Measurements from ENCODE around the gene SRSF6. TPM values are rescaled to one million over a fixed set of nuclear protein-coding genes. Genes with fewer than 3 reads are reported as not detected.

The SRSF6 gene
- polyA plus RNA-seq, 1 donor from 2014 or later, result 225 TPM

- H3K9me3 ChIP-seq (ENCODE audit: low read length), result no peaks in the 10 kb centered on the region
- H3K27me3 ChIP-seq (ENCODE audit: insufficient read depth, low read depth, low read length), result no peaks in the 10 kb centered on the region
- no peak overlapping the region for H3K27ac ChIP-seq (ENCODE audit: low read length)
- no peaks in the 10 kb centered on the region for H3K36me3 ChIP-seq (ENCODE audit: insufficient read depth, low read length)
- no peaks in the 10 kb centered on the region for H3K79me2 ChIP-seq (replicated peaks; ENCODE audit: insufficient read depth, low read length)
- no peak overlapping the region for H2AFZ ChIP-seq (ENCODE audit: low read depth, low read length)
- H3K4me2 ChIP-seq (ENCODE audit: low read length), result no peak overlapping the region
- H4K20me1 ChIP-seq (ENCODE audit: insufficient read depth), result no peaks in the 10 kb centered on the region
- TF ChIP-seq RAD21 (conservative IDR thresholded peaks at IDR 0.05), result no peak
- TF ChIP-seq CTCF (IDR thresholded peaks at IDR 0.05; ENCODE audit: poor library complexity, severe bottlenecking), result no peak
- TF ChIP-seq TAF1 (IDR thresholded peaks at IDR 0.05; ENCODE audit: low read depth), result no peak
- TF ChIP-seq POLR2AphosphoS5 (IDR thresholded peaks at IDR 0.05), result no peak
- no peaks in the 10 kb centered on the region for H3F3A ChIP-seq (ENCODE audit: insufficient read depth, low read length, poor library complexity, severe bottlenecking)
- no peaks in the 10 kb centered on the region for H3K9me2 ChIP-seq (ENCODE audit: insufficient read depth, low read length)
- no peak overlapping the region for H3K9ac ChIP-seq (ENCODE audit: low read length)
- no peak overlapping the region for H3K4me3 ChIP-seq (ENCODE audit: low read length)
These were observed 31.5 kb upstream of the SRSF6 start for GRCh38 chr20:43426172-43426571.

DNA sequence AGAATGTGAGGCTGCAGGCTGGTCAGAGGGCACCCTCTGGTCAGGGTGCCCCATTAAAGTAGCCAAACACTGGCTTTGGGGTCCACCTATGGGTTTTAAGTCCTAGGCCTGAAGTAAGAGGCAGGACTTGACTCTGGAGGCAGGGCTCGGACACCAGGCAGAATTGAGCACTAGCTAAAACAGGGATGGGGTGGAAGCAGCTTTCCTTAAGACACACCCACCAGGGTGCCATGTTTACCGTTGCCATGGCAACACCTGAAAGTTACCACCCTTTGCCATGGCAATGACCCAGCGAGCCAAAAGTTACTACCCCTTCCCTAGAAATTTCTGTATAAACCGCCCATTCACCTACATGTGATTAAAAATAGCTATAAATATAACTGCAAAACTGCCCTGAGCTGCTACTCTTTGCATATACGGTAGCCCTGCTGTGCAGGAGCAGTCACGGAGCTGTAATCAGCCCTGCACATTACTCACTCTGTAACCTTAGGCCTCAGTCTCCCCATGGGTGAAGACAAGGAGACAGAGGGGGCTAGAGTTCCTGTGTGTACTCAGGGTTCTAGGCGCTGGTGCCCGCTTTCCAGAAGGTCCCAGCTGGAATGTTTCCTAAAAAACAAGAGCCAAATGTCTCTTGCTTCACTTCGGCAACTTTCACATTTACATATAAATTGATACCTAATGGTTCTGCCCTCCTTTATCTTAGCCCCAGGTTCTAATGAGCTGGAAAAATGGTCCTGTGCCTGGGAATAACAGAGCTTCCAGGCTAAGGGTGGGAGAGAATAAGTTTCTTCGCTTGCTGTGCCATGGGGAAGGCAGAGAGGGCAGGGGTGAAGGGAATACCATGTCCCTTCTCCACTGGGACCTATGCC, 27.2 kb upstream of the SRSF6 start:
- H3F3A ChIP-seq (ENCODE audit: insufficient read depth, low read length, poor library complexity, severe bottlenecking), result no peaks in the 10 kb centered on the region
- no peaks in the 10 kb centered on the region for H3K9me2 ChIP-seq (ENCODE audit: insufficient read depth, low read length)
- no peaks in the 10 kb centered on the region for H3K9me3 ChIP-seq (ENCODE audit: low read length)
- no peak overlapping the region for H2AFZ ChIP-seq (ENCODE audit: low read depth, low read length)
- no peak overlapping the region for H3K4me3 ChIP-seq (ENCODE audit: low read length)
- TF ChIP-seq TAF1 (IDR thresholded peaks at IDR 0.05; ENCODE audit: low read depth), result no peak
- no peak for TF ChIP-seq CTCF (IDR thresholded peaks at IDR 0.05; ENCODE audit: poor library complexity, severe bottlenecking)
- no peak for TF ChIP-seq EZH2 (IDR thresholded peaks at IDR 0.05; ENCODE audit: borderline replicate concordance, insufficient read depth, low read length, poor library complexity, severe bottlenecking)
- TF ChIP-seq POLR2AphosphoS5 (IDR thresholded peaks at IDR 0.05), result no peak
- no peak for TF ChIP-seq SMC3 (conservative IDR thresholded peaks at IDR 0.05; ENCODE audit: poor library complexity)
- no peak for TF ChIP-seq EP300 (conservative IDR thresholded peaks at IDR 0.05; ENCODE audit: poor library complexity, severe bottlenecking)
- no peak for TF ChIP-seq RAD21 (conservative IDR thresholded peaks at IDR 0.05)
- no peak for TF ChIP-seq MXI1 (conservative IDR thresholded peaks at IDR 0.05; ENCODE audit: poor library complexity, severe bottlenecking)
- no peak for TF ChIP-seq REST (IDR thresholded peaks at IDR 0.05; ENCODE audit: borderline replicate concordance)
- no peaks in the 10 kb centered on the region for H4K20me1 ChIP-seq (ENCODE audit: insufficient read depth)
- H3K9ac ChIP-seq (ENCODE audit: low read length), result no peak overlapping the region
- no peaks in the 10 kb centered on the region for H3K36me3 ChIP-seq (ENCODE audit: insufficient read depth, low read length)
- H3K79me2 ChIP-seq (replicated peaks; ENCODE audit: insufficient read depth, low read length), result no peaks in the 10 kb centered on the region
- H3K27me3 ChIP-seq (ENCODE audit: insufficient read depth, low read depth, low read length), result no peaks in the 10 kb centered on the region
- no peak overlapping the region for H3K27ac ChIP-seq (ENCODE audit: low read length)
- H3K4me2 ChIP-seq (ENCODE audit: low read length), result no peak overlapping the region
